ENCODE measurements around the gene SLIT3. TPM values are rescaled to one million over a fixed set of nuclear protein-coding genes. Genes with fewer than 3 reads are reported as not detected.

Gene SLIT3
- total and polyA plus RNA-seq, 2 donors (not counting 3 experiments of a cell fraction or from before 2014, with no cell fraction given): 0.90 to 1.0 TPM

DNA sequence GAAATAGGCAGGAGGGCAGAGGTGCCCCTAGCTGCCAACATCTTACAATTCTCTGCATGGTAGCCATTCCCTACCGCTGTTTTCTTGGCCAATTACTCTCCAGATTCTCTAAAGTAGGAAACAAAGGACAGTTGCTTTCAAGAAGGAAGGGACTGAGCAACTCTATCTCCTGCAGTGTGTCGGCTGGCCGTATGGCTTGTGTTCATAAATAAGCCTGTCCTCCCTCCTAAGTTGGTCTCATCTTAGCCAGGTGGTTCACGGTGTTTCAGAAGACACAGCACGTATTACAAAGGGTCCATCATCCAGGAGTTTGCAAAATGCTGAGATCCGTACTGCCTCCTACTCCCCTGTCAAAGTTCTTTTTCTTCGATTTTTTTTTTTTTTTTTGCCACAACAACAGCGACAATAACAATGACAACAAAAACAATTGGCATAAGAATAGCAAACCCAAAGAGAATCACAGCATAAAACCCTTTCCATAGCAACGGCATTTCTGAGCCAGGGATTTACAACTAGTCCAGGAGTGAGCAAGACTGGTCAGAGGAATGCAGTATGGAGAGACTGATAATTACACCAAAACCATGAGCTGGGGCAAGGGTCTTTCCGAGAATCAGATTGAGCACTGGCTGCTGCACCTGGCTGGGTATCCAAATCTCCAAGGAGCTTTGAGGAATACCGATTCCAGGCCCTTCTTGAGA, 212.8 kb downstream of the SLIT3 start:
- no TSS peak for BruUV-seq (replicated peaks)
- Histone ChIP-seq H3K4me3 (replicated peaks in 1 of 3; ENCODE audit: insufficient read depth in 1 of 3, low read depth in 1 of 3, low read length in 3 of 3) (no peak overlapping the region), H3K79me2 (ENCODE audit: control insufficient read depth, insufficient read depth, low read length) (no peaks in the 10 kb centered on the region), H2AFZ (ENCODE audit: low read depth, low read length) (no peak overlapping the region), H3K9ac (replicated peaks; ENCODE audit: extremely low read depth, insufficient read depth, low read length) (no peak overlapping the region), H3K9me3 (replicated peaks; ENCODE audit: control insufficient read depth, insufficient read depth, low read length) (no peaks in the 10 kb centered on the region), H3K4me2 (ENCODE audit: insufficient read depth, low read length) (no peak overlapping the region), H3K4me1 (ENCODE audit: control insufficient read depth, extremely low read depth, insufficient read depth, low read length) (no peaks in the 10 kb centered on the region), H3K27me3 (ENCODE audit: control insufficient read depth in 2 of 2, insufficient read depth in 2 of 2, low read length in 2 of 2) (no peaks in the 10 kb centered on the region), H3K36me3 (ENCODE audit: control insufficient read depth in 2 of 2, extremely low read depth in 1 of 2, insufficient read depth in 2 of 2, low read length in 2 of 2) (no peaks in the 10 kb centered on the region), H3K27ac (ENCODE audit: insufficient read depth, low read depth, low read length) (no peak overlapping the region), H4K20me1 (replicated peaks; ENCODE audit: control insufficient read depth, extremely low read depth, insufficient read depth, low read length) (no peaks in the 10 kb centered on the region), H3K9me1 (replicated peaks; ENCODE audit: control insufficient read depth, extremely low read depth, insufficient read depth, low read length) (no peaks in the 10 kb centered on the region)
- no peak for TF ChIP-seq MYC (IDR thresholded peaks at IDR 0.05; ENCODE audit: low read depth, low read length)
- no peak for TF ChIP-seq POLR2AphosphoS5 (IDR thresholded peaks at IDR 0.05; ENCODE audit: insufficient read depth, low read depth, low read length)
- no peak for TF ChIP-seq EZH2 (IDR thresholded peaks at IDR 0.05; ENCODE audit: borderline replicate concordance, low read depth, low read length, severe bottlenecking)
- TF ChIP-seq, protein P1, sequence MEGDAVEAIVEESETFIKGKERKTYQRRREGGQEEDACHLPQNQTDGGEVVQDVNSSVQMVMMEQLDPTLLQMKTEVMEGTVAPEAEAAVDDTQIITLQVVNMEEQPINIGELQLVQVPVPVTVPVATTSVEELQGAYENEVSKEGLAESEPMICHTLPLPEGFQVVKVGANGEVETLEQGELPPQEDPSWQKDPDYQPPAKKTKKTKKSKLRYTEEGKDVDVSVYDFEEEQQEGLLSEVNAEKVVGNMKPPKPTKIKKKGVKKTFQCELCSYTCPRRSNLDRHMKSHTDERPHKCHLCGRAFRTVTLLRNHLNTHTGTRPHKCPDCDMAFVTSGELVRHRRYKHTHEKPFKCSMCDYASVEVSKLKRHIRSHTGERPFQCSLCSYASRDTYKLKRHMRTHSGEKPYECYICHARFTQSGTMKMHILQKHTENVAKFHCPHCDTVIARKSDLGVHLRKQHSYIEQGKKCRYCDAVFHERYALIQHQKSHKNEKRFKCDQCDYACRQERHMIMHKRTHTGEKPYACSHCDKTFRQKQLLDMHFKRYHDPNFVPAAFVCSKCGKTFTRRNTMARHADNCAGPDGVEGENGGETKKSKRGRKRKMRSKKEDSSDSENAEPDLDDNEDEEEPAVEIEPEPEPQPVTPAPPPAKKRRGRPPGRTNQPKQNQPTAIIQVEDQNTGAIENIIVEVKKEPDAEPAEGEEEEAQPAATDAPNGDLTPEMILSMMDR (IDR thresholded peaks at IDR 0.05; ENCODE audit: extremely low read depth in 1 of 2, insufficient read depth in 1 of 2, low read depth in 1 of 2, low read length in 2 of 2): no peak
- no peak for TF ChIP-seq FOS (IDR thresholded peaks at IDR 0.05; ENCODE audit: borderline replicate concordance, insufficient read depth, low read length)
- TF ChIP-seq, protein P2, sequence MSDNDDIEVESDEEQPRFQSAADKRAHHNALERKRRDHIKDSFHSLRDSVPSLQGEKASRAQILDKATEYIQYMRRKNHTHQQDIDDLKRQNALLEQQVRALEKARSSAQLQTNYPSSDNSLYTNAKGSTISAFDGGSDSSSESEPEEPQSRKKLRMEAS (IDR thresholded peaks at IDR 0.05; ENCODE audit: insufficient read depth, insufficient read length): no peak
- no peak for TF ChIP-seq POLR2A (IDR thresholded peaks at IDR 0.05; ENCODE audit: low read depth, low read length)
- TF ChIP-seq GATA2 (IDR thresholded peaks at IDR 0.05; ENCODE audit: insufficient read depth, insufficient read length, low read depth, low read length): no peak
- TF ChIP-seq JUN (IDR thresholded peaks at IDR 0.05; ENCODE audit: borderline replicate concordance, insufficient read depth, insufficient read length, low read depth): no peak
- DNase-seq (ENCODE audit: low read depth, low spot score): no peak
- no peak for FAIRE-seq
- intact Hi-C loops (cut with micrococcal nuclease) (no loop called here), dilution Hi-C loops (cut with MboI; ENCODE audit: extremely low pct_ligation_motif_present, low sequenced_read_pairs) (no loop called here)
- ChIA-PET POLR2A (no interaction called here), CTCF (no interaction called here)
